Measurements from ENCODE around the gene AP3S2. TPM values are rescaled to one million over a fixed set of nuclear protein-coding genes. Genes with fewer than 3 reads are reported as not detected.
A peak's percentile ranks its signal among the peaks of the same experiment; 100 is the strongest.

The AP3S2 gene
- total RNA-seq, 1 experiment from 2014 or later: 35.7 TPM

DNA sequence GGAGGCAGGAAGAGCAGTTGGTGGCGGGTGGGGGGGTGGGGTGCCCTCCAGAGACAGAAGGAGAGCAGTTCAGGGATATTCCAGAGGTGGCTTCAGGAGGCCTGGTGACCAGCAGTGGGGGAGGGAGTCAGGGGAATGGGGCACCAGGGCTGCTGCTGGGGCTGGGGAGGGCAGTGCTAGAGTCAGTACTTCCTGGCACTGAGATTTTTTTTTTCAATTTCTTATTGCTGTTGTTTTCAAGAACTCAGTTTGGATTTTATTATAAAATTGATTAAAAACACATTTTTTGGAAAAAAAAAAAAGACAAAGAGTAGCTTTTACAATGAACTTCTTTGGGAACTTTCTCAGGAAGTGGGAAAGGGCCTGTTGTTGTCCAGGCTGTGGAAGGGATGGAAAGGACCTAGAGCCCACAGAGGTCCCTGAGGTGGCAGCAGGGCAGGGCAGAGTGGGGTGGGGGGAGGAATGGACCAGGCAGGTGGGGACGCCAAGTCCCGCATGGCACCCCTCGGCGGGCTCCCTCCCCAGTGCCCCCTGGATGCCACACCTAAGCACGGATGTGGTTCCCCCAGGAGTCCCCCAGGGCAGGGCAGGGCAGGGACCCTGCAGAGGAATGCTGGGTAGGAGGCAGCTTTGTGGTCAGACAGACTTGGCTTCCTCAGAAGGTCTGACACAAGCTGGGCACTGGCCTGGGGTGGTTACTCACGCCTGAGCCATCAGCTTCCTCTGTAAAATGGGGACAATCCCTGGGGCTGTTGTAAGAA, 70.7 kb downstream of the AP3S2 start:
- no peaks in the 10 kb centered on the region; the same call in 1 of the 2 replicates for H3K27me3 Mint-ChIP-seq (ENCODE audit: low read depth)
- H3K9me3 Mint-ChIP-seq: no peaks in the 10 kb centered on the region
- ChIA-PET POLR2A (no interaction called here), CTCF (interaction anchor here (0.6 to 1.9 kb wide), 6 partner anchors 52 to 154 kb away, joined by 3 to 9 read pairs (median 4); no protein-coding TSS in a partner anchor)
- H3K4me1 Mint-ChIP-seq: 0 out of 2 replicates have a peak, but pooled peaks cover 7% of the 10 kb centered on the region
- ATAC-seq (peak; percentile 40; the same call in 1 of the 2 replicates), DNase-seq (ENCODE audit: low spot score) (no peak)
- TF ChIP-seq, protein P1, sequence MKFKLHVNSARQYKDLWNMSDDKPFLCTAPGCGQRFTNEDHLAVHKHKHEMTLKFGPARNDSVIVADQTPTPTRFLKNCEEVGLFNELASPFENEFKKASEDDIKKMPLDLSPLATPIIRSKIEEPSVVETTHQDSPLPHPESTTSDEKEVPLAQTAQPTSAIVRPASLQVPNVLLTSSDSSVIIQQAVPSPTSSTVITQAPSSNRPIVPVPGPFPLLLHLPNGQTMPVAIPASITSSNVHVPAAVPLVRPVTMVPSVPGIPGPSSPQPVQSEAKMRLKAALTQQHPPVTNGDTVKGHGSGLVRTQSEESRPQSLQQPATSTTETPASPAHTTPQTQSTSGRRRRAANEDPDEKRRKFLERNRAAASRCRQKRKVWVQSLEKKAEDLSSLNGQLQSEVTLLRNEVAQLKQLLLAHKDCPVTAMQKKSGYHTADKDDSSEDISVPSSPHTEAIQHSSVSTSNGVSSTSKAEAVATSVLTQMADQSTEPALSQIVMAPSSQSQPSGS (CRISPR knock-in tag; IDR thresholded peaks at IDR 0.05; ENCODE audit: borderline replicate concordance, low read depth): no peak
- no peak for TF ChIP-seq ZNF396 (CRISPR knock-in tag; IDR thresholded peaks at IDR 0.05; ENCODE audit: borderline replicate concordance)
- no peak for TF ChIP-seq SOX15 (CRISPR knock-in tag; IDR thresholded peaks at IDR 0.05)
- TF ChIP-seq, protein P2, sequence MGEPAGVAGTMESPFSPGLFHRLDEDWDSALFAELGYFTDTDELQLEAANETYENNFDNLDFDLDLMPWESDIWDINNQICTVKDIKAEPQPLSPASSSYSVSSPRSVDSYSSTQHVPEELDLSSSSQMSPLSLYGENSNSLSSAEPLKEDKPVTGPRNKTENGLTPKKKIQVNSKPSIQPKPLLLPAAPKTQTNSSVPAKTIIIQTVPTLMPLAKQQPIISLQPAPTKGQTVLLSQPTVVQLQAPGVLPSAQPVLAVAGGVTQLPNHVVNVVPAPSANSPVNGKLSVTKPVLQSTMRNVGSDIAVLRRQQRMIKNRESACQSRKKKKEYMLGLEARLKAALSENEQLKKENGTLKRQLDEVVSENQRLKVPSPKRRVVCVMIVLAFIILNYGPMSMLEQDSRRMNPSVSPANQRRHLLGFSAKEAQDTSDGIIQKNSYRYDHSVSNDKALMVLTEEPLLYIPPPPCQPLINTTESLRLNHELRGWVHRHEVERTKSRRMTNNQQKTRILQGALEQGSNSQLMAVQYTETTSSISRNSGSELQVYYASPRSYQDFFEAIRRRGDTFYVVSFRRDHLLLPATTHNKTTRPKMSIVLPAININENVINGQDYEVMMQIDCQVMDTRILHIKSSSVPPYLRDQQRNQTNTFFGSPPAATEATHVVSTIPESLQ (CRISPR knock-in tag; IDR thresholded peaks at IDR 0.05): no peak
- no peak for TF ChIP-seq ZNF121 (CRISPR knock-in tag; IDR thresholded peaks at IDR 0.05)
- TF ChIP-seq, protein P3, sequence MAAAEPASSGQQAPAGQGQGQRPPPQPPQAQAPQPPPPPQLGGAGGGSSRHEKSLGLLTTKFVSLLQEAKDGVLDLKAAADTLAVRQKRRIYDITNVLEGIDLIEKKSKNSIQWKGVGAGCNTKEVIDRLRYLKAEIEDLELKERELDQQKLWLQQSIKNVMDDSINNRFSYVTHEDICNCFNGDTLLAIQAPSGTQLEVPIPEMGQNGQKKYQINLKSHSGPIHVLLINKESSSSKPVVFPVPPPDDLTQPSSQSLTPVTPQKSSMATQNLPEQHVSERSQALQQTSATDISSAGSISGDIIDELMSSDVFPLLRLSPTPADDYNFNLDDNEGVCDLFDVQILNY (CRISPR knock-in tag; IDR thresholded peaks at IDR 0.05): no peak
- TF ChIP-seq, protein P4, sequence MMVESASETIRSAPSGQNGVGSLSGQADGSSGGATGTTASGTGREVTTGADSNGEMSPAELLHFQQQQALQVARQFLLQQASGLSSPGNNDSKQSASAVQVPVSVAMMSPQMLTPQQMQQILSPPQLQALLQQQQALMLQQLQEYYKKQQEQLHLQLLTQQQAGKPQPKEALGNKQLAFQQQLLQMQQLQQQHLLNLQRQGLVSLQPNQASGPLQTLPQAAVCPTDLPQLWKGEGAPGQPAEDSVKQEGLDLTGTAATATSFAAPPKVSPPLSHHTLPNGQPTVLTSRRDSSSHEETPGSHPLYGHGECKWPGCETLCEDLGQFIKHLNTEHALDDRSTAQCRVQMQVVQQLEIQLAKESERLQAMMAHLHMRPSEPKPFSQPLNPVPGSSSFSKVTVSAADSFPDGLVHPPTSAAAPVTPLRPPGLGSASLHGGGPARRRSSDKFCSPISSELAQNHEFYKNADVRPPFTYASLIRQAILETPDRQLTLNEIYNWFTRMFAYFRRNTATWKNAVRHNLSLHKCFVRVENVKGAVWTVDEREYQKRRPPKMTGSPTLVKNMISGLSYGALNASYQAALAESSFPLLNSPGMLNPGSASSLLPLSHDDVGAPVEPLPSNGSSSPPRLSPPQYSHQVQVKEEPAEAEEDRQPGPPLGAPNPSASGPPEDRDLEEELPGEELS (CRISPR knock-in tag; IDR thresholded peaks at IDR 0.05): no peak
- TF ChIP-seq, protein P5, sequence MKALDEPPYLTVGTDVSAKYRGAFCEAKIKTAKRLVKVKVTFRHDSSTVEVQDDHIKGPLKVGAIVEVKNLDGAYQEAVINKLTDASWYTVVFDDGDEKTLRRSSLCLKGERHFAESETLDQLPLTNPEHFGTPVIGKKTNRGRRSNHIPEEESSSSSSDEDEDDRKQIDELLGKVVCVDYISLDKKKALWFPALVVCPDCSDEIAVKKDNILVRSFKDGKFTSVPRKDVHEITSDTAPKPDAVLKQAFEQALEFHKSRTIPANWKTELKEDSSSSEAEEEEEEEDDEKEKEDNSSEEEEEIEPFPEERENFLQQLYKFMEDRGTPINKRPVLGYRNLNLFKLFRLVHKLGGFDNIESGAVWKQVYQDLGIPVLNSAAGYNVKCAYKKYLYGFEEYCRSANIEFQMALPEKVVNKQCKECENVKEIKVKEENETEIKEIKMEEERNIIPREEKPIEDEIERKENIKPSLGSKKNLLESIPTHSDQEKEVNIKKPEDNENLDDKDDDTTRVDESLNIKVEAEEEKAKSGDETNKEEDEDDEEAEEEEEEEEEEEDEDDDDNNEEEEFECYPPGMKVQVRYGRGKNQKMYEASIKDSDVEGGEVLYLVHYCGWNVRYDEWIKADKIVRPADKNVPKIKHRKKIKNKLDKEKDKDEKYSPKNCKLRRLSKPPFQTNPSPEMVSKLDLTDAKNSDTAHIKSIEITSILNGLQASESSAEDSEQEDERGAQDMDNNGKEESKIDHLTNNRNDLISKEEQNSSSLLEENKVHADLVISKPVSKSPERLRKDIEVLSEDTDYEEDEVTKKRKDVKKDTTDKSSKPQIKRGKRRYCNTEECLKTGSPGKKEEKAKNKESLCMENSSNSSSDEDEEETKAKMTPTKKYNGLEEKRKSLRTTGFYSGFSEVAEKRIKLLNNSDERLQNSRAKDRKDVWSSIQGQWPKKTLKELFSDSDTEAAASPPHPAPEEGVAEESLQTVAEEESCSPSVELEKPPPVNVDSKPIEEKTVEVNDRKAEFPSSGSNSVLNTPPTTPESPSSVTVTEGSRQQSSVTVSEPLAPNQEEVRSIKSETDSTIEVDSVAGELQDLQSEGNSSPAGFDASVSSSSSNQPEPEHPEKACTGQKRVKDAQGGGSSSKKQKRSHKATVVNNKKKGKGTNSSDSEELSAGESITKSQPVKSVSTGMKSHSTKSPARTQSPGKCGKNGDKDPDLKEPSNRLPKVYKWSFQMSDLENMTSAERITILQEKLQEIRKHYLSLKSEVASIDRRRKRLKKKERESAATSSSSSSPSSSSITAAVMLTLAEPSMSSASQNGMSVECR (CRISPR knock-in tag; IDR thresholded peaks at IDR 0.05; ENCODE audit: borderline replicate concordance): no peak
- no peak for TF ChIP-seq NFYB (CRISPR knock-in tag; conservative IDR thresholded peaks at IDR 0.05; ENCODE audit: low read depth)
- TF ChIP-seq ESRRA (CRISPR knock-in tag; IDR thresholded peaks at IDR 0.05; ENCODE audit: borderline replicate concordance): no peak
- TF ChIP-seq, protein P6, sequence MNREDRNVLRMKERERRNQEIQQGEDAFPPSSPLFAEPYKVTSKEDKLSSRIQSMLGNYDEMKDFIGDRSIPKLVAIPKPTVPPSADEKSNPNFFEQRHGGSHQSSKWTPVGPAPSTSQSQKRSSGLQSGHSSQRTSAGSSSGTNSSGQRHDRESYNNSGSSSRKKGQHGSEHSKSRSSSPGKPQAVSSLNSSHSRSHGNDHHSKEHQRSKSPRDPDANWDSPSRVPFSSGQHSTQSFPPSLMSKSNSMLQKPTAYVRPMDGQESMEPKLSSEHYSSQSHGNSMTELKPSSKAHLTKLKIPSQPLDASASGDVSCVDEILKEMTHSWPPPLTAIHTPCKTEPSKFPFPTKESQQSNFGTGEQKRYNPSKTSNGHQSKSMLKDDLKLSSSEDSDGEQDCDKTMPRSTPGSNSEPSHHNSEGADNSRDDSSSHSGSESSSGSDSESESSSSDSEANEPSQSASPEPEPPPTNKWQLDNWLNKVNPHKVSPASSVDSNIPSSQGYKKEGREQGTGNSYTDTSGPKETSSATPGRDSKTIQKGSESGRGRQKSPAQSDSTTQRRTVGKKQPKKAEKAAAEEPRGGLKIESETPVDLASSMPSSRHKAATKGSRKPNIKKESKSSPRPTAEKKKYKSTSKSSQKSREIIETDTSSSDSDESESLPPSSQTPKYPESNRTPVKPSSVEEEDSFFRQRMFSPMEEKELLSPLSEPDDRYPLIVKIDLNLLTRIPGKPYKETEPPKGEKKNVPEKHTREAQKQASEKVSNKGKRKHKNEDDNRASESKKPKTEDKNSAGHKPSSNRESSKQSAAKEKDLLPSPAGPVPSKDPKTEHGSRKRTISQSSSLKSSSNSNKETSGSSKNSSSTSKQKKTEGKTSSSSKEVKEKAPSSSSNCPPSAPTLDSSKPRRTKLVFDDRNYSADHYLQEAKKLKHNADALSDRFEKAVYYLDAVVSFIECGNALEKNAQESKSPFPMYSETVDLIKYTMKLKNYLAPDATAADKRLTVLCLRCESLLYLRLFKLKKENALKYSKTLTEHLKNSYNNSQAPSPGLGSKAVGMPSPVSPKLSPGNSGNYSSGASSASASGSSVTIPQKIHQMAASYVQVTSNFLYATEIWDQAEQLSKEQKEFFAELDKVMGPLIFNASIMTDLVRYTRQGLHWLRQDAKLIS (CRISPR knock-in tag; IDR thresholded peaks at IDR 0.05; ENCODE audit: borderline replicate concordance): no peak
- H3K27ac Mint-ChIP-seq: no peak overlapping the region
- H3K36me3 Mint-ChIP-seq: no peaks in the 10 kb centered on the region
- H3K4me3 Mint-ChIP-seq: no peak overlapping the region
